IPS-11a (cell line): ENCODE measurements around the gene CFAP54.
"Not testable (repeated sequence)": the region's sequence is repeated elsewhere in the genome, so short reads cannot be mapped to it uniquely, and the experiment has no call there.

Experiments
- H3K4me3 ChIP-seq: one replicate; pipeline ENCODE4 v1.5.1; 2013; ENCODE audit warnings: low read depth, low read length, control low read depth

CFAP54 gene

GRCh38 chr12:96606134-96606533, 116.8 kb downstream of the CFAP54 start:
- H3K4me3 ChIP-seq: no peak overlapping the region

- H3K4me3 ChIP-seq: no peak overlapping the region
These were observed 117.3 kb downstream of the CFAP54 start for GRCh38 chr12:96606644-96607043.

DNA sequence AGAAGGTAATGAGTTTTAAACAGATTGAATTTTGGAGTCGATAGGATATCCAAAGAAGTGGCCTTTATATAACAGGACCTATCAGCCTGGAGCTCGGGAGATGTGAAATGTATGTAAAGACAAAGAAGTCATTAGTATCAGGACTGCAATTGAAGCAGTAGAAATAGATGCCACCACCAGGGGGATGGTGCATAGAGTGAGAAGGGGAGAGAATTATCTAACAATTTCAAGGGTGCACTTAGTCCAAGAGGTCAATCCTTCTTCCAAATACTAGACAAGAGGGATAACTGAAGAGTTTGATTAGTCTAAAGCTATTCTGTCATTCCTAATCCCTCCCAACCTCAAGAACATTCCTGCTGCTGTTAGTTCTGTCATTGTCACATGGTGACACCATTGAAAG, 127.8 kb downstream of the CFAP54 start:
- H3K4me3 ChIP-seq: no peak overlapping the region

DNA sequence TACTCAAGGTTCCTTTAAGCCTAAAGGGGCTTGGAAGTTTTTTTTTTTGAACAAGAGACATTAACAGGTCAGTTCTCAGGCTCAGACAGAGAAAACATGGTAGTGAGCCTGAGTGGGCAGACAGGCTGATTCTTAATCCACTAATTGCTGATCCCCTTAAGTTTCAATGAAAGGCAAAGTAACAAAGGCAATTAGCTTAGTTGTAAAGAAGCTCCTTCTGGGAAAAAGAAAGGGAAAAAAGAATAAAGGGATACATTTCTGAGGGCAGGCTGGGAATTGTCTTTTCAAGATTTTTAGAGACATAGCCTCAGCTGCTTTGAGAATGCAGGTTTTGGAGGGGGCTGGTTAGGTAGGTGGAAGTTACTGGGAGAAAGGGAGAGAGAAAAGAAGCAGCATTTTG, 133.8 kb downstream of the CFAP54 start:
- H3K4me3 ChIP-seq: no peak overlapping the region

GRCh38 chr12:96623656-96624217, 134.4 kb downstream of the CFAP54 start:
- H3K4me3 ChIP-seq: no peak overlapping the region

GRCh38 chr12:96635844-96636243, 146.5 kb downstream of the CFAP54 start:
- no peak overlapping the region for H3K4me3 ChIP-seq

GRCh38 chr12:96636895-96637294, 147.5 kb downstream of the CFAP54 start:
- no peak overlapping the region for H3K4me3 ChIP-seq

GRCh38 chr12:96648923-96649322, 159.5 kb downstream of the CFAP54 start:
- H3K4me3 ChIP-seq: no peak overlapping the region

- no peak overlapping the region for H3K4me3 ChIP-seq
These were observed 163.5 kb downstream of the CFAP54 start for GRCh38 chr12:96652870-96653269.

GRCh38 chr12:96658075-96658474, 168.7 kb downstream of the CFAP54 start:
- no peak overlapping the region for H3K4me3 ChIP-seq

DNA sequence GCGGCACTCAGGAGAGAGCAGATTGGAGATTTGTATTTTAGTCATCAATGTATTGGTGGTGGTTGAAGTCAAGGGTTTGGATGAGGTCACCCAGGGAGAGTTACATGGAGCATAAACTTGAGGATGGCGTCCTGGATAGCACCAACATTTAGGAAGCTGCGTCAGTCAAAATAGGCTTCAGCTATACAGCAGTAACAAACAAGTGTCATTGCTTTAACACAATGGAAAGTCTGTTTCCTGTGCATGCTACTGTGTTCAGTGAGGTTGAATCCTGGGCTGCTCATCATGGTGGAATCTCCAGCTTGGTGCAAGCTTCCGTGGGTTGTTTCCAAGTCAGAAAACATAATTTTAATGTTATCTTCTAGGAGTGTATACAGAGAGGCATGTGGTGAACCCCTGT, 180.4 kb downstream of the CFAP54 start:
- H3K4me3 ChIP-seq: no peak overlapping the region

- H3K4me3 ChIP-seq: no peak overlapping the region
These were observed 181.0 kb downstream of the CFAP54 start for GRCh38 chr12:96670334-96670899.

- H3K4me3 ChIP-seq: not testable (repeated sequence)
These were observed 186.1 kb downstream of the CFAP54 start for GRCh38 chr12:96675519-96675918.

DNA sequence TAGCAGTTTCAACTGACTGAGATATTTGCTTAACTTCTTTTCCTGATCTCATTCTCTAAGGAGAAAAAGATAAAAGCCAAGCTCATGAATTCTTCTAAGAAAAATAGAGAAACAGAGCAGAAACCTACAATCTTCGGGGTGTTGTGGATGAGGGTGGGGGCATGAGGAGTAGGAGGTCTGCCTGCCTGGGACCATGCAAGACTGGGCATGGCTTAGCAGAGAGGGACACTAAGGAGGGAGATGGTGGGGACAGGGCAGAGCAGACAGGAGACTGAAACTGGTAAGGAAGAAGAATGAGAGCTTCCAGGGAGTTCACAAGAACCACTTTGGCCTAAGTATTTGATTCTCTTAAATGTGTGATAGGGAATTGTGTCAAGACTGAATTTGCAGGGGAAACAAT, 188.0 kb downstream of the CFAP54 start:
- no peak overlapping the region for H3K4me3 ChIP-seq

DNA sequence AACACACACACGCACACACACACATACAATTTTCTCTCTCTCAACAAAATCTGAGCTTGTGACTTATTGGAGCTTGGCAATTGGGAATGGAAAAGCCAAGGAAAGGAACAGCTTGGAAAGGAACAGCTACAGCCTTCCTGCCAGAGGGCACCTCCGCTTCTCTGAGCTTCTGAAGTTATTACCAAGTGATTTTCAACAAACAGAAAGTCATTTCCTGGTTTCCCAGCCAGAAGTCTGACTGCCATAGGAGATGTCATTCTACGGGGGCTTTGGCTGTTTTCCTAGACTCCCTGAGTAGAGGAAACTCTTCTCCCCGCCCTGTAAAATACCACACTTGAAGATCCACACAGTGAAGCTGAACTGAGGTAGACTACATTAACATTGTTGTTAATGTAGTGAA, 198.3 kb downstream of the CFAP54 start:
- H3K4me3 ChIP-seq: no peak overlapping the region

GRCh38 chr12:96698521-96698920, 209.1 kb downstream of the CFAP54 start:
- no peak overlapping the region for H3K4me3 ChIP-seq

DNA sequence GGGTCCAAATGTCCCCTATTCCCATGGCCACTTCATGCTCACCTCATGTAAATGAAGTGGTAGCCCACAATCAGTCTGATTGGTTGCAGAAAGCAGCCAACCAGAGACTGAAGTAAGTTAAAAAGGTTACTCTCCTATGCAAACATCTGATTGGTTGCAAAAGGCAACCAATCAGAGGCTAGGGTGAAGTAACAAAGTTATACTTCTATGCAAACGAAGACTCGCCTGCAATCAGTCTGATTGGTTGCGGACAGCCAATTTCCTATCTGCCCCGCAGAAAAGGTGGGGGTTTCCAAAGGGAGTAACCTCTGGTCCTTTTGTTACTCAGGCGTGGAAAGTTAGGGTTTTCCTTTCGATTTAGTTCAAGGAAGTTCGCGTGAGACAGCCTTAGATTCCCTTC, 209.6 kb downstream of the CFAP54 start:
- no peak overlapping the region for H3K4me3 ChIP-seq

DNA sequence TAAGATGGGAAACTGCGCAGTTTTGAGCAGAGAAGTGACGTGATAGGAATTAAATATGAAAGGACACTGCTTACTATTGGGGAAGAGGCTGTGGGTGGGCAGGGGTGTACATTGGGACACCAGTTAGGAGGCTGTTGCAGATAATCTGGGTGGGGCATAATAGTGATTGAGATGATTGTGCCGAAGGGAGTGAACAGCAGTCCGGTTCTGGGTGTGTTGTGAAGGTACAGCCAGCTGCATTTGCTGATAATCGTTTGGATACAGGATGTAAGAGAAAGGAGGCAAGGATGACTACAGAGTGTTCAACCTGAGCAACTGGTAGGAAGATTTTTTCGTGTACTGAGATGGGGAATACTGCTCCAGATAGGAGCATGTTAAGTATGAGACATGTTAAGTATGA, 212.5 kb downstream of the CFAP54 start:
- H3K4me3 ChIP-seq: no peak overlapping the region

DNA sequence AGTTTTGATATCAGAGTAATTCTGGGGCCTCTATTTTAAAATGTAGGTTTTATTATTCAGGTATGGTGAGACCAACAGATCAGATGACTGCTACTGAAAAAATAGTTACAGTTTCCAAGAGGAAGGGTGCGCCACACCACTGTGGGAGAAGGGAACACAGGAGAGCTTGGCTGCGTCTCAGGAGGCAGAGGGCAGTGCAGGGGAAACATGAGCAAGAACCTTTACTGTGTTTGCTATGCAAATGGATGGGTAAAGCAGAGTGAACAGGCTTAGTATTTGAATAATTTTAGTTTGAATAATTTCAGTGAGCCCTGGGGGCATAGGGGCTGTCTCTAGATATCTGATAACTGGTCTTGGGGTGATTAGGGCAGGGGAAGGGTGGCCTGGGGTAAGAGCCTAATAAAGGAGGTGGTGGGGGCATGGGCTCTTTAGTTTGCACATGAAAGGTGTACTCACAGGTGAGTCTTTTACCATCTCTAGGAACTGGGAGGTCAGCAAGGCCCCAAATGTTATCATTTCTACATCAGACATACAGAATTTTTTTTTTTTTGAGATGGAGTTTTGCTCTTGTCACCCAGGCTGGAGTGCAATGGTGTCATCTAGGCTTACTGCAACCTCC, 220.9 kb downstream of the CFAP54 start:
- no peak overlapping the region for H3K4me3 ChIP-seq

DNA sequence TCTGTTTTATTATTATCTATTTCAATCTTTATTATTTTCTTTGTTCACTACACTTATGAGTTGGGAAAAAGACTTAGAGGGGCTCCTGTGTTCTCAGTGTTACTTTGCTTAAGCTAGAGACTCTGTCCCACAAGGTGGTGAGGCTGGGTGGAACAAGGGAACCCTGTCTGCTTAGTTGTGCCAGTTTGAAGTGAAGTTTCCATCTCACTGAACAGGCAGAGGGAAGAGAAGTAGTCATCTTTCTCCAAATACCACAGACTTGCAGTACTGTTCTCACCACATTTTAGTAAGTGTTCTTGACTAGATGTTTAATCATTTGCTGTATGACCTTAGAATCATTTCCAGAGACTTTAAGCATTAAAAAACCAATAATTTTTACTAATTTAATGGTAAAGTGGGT, 222.0 kb downstream of the CFAP54 start:
- H3K4me3 ChIP-seq: no peak overlapping the region

DNA sequence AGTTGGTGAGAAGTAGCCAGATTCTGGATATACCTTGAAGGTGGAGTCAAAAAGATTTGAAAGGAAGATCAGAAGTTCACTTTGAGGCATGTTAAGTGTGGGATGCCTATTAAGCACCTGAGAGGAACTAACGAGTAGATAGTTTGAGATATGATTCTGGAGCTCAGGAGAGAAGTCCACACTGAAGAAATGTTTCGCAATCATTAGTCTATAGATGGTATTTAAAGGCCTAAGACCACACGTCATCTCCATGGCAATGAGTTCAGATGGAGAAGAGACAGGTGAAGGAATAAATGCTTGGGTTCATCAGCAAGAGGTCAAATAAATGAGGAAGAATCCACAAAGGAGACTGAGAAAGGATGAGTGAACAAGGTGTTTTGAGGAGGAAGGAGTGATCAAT, 224.8 kb downstream of the CFAP54 start:
- H3K4me3 ChIP-seq: no peak overlapping the region

GRCh38 chr12:96719660-96720362, 230.4 kb downstream of the CFAP54 start:
- H3K4me3 ChIP-seq: no peak overlapping the region
